Hepatocyte (in vitro differentiated cells): ENCODE results near the gene ZMPSTE24. TPM values are rescaled to one million over a fixed set of nuclear protein-coding genes. Genes with fewer than 3 reads are reported as not detected.
A peak's percentile ranks its signal among the peaks of the same experiment; 100 is the strongest.

Experiments used
- DNase-seq: peaks from one replicate; pipeline ENCODE4 v3.0.0-alpha.2; 2016; ENCODE audit warnings: low spot score
- H2AFZ ChIP-seq: fragments of 200-600 bp; sonication (generic); 2 replicates; pipeline ENCODE4 v1.6.0; 2016; ENCODE audit warnings: antibody characterized with exemption, mild to moderate bottlenecking
- H3K27ac ChIP-seq: fragments of 200-600 bp; sonication (generic); 2 replicates; pipeline ENCODE4 v1.5.1; 2016; ENCODE audit warnings: mild to moderate bottlenecking
- H3K27me3 ChIP-seq: fragments of 200-600 bp; sonication (generic); 2 replicates; pipeline ENCODE4 v1.6.1; 2016
- H3K36me3 ChIP-seq: fragments of 200-600 bp; sonication (generic); replicated peaks from 2 replicates; pipeline ENCODE4 v1.5.1; 2016; ENCODE audit warnings: low read depth; ENCODE audit not compliant: insufficient read depth
- H3K4me1 ChIP-seq: fragments of 200-600 bp; sonication (generic); 2 replicates; pipeline ENCODE4 v1.5.1; 2016; ENCODE audit warnings: mild to moderate bottlenecking, moderate library complexity; ENCODE audit not compliant: insufficient read depth
- H3K4me2 ChIP-seq: fragments of 200-600 bp; sonication (generic); 2 replicates; pipeline ENCODE4 v1.6.0; 2016
- H3K4me3 ChIP-seq: fragments of 200-600 bp; sonication (generic); 2 replicates; pipeline ENCODE4 v1.5.1; 2016; ENCODE audit warnings: mild to moderate bottlenecking
- H3K79me2 ChIP-seq: fragments of 200-600 bp; sonication (generic); 2 replicates; pipeline ENCODE4 v1.6.0; 2017; ENCODE audit warnings: mild to moderate bottlenecking
- H3K9me2 ChIP-seq: fragments of 200-600 bp; sonication (generic); replicated peaks from 2 replicates; pipeline ENCODE4 v1.6.0; 2017; ENCODE audit warnings: mild to moderate bottlenecking; ENCODE audit not compliant: insufficient read depth
- H3K9me3 ChIP-seq: fragments of 200-600 bp; sonication (generic); 2 replicates; pipeline ENCODE4 v1.5.1; 2016; ENCODE audit warnings: low read depth, mild to moderate bottlenecking
- H4K20me1 ChIP-seq: fragments of 200-600 bp; sonication (generic); 2 replicates; pipeline ENCODE4 v1.6.0; 2016; ENCODE audit warnings: mild to moderate bottlenecking; ENCODE audit not compliant: insufficient read depth, poor library complexity, severe bottlenecking
- CTCF ChIP-seq: fragments of 200-600 bp; sonication (generic); IDR thresholded peaks from 2 replicates; pipeline ENCODE4 v1.5.1; 2016; ENCODE audit warnings: antibody characterized with exemption, mild to moderate bottlenecking; ENCODE audit not compliant: poor library complexity
- EZH2 ChIP-seq: fragments of 200-600 bp; sonication (generic); IDR thresholded peaks from 2 replicates; pipeline ENCODE4 v1.6.1; 2016; ENCODE audit warnings: antibody characterized with exemption, mild to moderate bottlenecking, borderline replicate concordance
- EZH2phosphoT487 ChIP-seq: fragments of 200-600 bp; sonication (generic); IDR thresholded peaks from one replicate; pipeline ENCODE4 v1.6.1; 2018; ENCODE audit warnings: antibody characterized with exemption, mild to moderate bottlenecking, low read depth, moderate library complexity; ENCODE audit not compliant: unreplicated experiment, severe bottlenecking
- WGBS: methylation state at CpG from one replicate; pipeline ENCODE4 v1.1.6; 2016; ENCODE audit warnings: low lambda C conversion rate; ENCODE audit errors: missing lambda C conversion rate; 5-methylcytosine and 5-hydroxymethylcytosine counted together
- polyA plus RNA-seq: library from polyadenylated mRNA; unstranded; fragments of >200 nt; fragmentation: Nextera tagmentation; extraction: Ambion mirVana; gene quantifications from 2 replicates; pipeline ENCODE4 v1.2.1, GENCODE V29; 2016
- total RNA-seq: library from RNA; depleted of rRNA; stranded (reverse); fragments of >200 nt; gene quantifications from 2 replicates; pipeline ENCODE4 v1.2.3, GENCODE V29; 2014

The ZMPSTE24 gene
- total and polyA plus RNA-seq, 2 experiments from 2014 or later = 35.6 to 56.1 TPM

DNA sequence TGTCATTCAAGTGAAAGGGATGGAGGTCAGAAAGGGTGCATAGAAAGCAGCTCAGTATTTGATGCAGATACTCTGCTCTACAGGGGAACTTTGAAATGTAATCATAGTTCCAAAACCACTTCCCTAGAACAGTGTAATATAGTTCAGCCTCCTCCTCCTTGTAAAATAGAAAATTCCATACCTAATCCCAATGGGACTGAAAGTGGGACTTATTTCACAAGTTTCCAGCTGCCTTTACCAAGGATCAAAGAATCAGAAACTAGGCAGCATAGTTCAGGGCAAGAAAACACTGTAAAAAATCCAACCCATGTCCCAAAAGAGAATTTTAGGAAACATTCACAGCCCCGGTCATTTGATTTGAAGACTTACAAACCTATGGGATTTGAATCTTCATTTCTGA, 18.4 kb upstream of the ZMPSTE24 start:
- no peaks in the 10 kb centered on the region for H3K9me3 ChIP-seq
- no peak for DNase-seq
- H3K4me2 ChIP-seq = no peak overlapping the region
- WGBS = 92% methylated on average over 1 of the region's 1 CpG
- no peaks in the 10 kb centered on the region for H3K4me1 ChIP-seq
- H3K27ac ChIP-seq = no peak overlapping the region
- no peaks in the 10 kb centered on the region for H4K20me1 ChIP-seq
- H3K79me2 ChIP-seq = no peaks in the 10 kb centered on the region
- H3K4me3 ChIP-seq = no peak overlapping the region
- H3K9me2 ChIP-seq = no peaks in the 10 kb centered on the region
- H3K36me3 ChIP-seq = no peaks in the 10 kb centered on the region
- no peak overlapping the region for H2AFZ ChIP-seq
- H3K27me3 ChIP-seq = no peaks in the 10 kb centered on the region
- TF ChIP-seq EZH2 = no peak
- TF ChIP-seq CTCF = no peak
- TF ChIP-seq EZH2phosphoT487 = no peak

DNA sequence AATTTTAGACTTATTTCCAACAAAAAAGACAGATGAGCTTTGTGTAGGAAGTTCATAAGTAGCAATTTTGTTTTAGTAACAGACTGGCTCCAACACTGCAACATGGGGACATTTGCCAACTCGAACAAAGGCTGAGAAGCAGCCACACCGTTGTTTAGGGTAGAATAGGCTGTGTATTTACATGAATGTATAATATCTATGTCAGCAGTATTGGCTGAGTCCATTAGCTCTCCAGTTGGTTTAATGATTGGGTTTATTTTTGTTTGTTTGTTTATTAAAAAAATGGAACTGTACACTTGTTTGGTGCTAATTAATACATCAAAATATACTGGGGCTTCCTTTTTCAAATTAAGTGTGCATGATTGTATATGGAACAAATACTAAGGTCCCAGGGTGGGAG, 17.6 kb upstream of the ZMPSTE24 start:
- TF ChIP-seq EZH2phosphoT487 (no peak), CTCF (no peak), EZH2 (no peak)
- Histone ChIP-seq H3K9me2 (no peaks in the 10 kb centered on the region), H2AFZ (no peak overlapping the region), H3K27me3 (no peaks in the 10 kb centered on the region), H3K27ac (no peak overlapping the region), H3K36me3 (no peaks in the 10 kb centered on the region), H4K20me1 (no peaks in the 10 kb centered on the region), H3K4me2 (no peak overlapping the region), H3K9me3 (no peaks in the 10 kb centered on the region), H3K79me2 (no peaks in the 10 kb centered on the region), H3K4me3 (no peak overlapping the region), H3K4me1 (no peaks in the 10 kb centered on the region)
- 96% methylated on average over 2 of the region's 2 CpGs for WGBS
- no peak for DNase-seq

GRCh38 chr1:40241362-40241761, 16.7 kb upstream of the ZMPSTE24 start:
- H3K79me2 ChIP-seq = no peaks in the 10 kb centered on the region
- 92% methylated on average over 1 of the region's 1 CpG for WGBS
- no peaks in the 10 kb centered on the region for H3K9me2 ChIP-seq
- H2AFZ ChIP-seq = no peak overlapping the region
- no peaks in the 10 kb centered on the region for H4K20me1 ChIP-seq
- no peak overlapping the region for H3K27ac ChIP-seq
- H3K4me3 ChIP-seq = no peak overlapping the region
- no peak overlapping the region for H3K4me2 ChIP-seq
- no peaks in the 10 kb centered on the region for H3K36me3 ChIP-seq
- DNase-seq = no peak
- TF ChIP-seq CTCF (no peak), EZH2 (no peak), EZH2phosphoT487 (no peak)
- H3K4me1 ChIP-seq = no peaks in the 10 kb centered on the region
- H3K27me3 ChIP-seq = no peaks in the 10 kb centered on the region
- H3K9me3 ChIP-seq = no peaks in the 10 kb centered on the region

DNA sequence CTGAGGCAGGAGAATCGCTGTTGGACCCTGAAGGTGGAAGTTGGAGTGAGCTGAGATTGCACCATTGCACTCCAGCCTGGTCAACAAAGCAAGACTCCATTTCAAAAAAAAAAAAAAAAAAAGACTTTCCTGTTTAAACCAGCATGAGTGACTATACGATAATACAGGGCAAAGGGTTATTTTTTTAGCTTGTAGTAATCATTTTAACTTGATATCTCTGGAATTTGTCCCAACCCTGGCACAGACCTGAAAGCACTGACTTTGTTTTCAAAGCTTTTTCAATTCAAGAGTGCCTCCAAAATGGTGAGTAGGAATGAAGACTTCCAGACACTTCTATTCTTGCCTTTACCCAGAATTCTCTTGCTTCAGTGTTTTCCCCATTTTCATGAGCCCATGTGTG, 14.7 kb upstream of the ZMPSTE24 start:
- Histone ChIP-seq H2AFZ (no peak overlapping the region), H3K4me1 (peaks cover 9% of the 10 kb centered on the region), H3K27ac (peak overlapping the region; percentile 45), H3K27me3 (no peaks in the 10 kb centered on the region), H3K4me3 (no peak overlapping the region), H4K20me1 (no peaks in the 10 kb centered on the region), H3K9me2 (no peaks in the 10 kb centered on the region), H3K79me2 (no peaks in the 10 kb centered on the region), H3K4me2 (no peak overlapping the region), H3K36me3 (no peaks in the 10 kb centered on the region), H3K9me3 (no peaks in the 10 kb centered on the region)
- DNase-seq = no peak
- TF ChIP-seq EZH2 = no peak
- WGBS = 71% methylated on average over 2 of the region's 2 CpGs
